K562 (cell line): ENCODE measurements around the gene HES6. TPM values are rescaled to one million over a fixed set of nuclear protein-coding genes. Genes with fewer than 3 reads are reported as not detected.

Experiments
- ATAC-seq: fragments of 200-7000 bp; cut with Tn5 transposase; 3 replicates; pipeline ENCODE4 v1.9.1; 2020; ENCODE audit warnings: moderate library complexity
- BruUV-seq: library from RNA; stranded (reverse); fragments of 400-500 nt; replicated peaks from 2 replicates; lab custom pipeline; 2021; lab: Mats Ljungman, UMichigan
- CTCF ChIA-PET: fragments of 300-600 bp; formaldehyde crosslinking; extraction: SDS; loops from one replicate; lab custom pipeline; 2021; ENCODE audit warnings: low intra/inter-chr PET ratio; lab: Yijun Ruan, JAX
- POLR2A ChIA-PET: fragments of 300-600, 350-650 bp; sonication (Branson Sonifier 250); formaldehyde crosslinking; extraction: SDS; loops from one replicate; lab custom pipeline; 2021; ENCODE audit warnings: antibody characterized with exemption, inconsistent platforms; lab: Yijun Ruan, JAX
- DNase-seq, 4 experiments: peaks; one replicate each; pipeline versions ENCODE4 v3.0.0 to v3.0.0-alpha.2; 2011 to 2018; ENCODE audit warnings: low spot score in 3 of 4, mixed read lengths in 3 of 4; ENCODE audit errors: extremely low read depth in 1 of 4
- FAIRE-seq: peaks from 2 replicates; lab custom pipeline; 2011; peaks lifted over from hg19 to GRCh38; lab: Jason Lieb, UNC
- H2AFZ ChIP-seq: 2 replicates; pipeline ENCODE4 v1.6.0; 2011; ENCODE audit warnings: low read depth, low read length, control low read depth, inconsistent platforms
- H3K27ac ChIP-seq: fragments of 200-600 bp; 3 replicates; pipeline ENCODE4 v1.8.0; 2011; ENCODE audit warnings: low read depth, mild to moderate bottlenecking, control low read depth, inconsistent platforms, low read length, moderate library complexity, mixed read lengths; ENCODE audit errors: extremely low read depth
- H3K27me3 ChIP-seq, 2 experiments: fragments of 300-600 bp in 1 of 2; 2 replicates in 1 of 2; 3 replicates in 1 of 2; pipeline versions ENCODE4 v1.6.0 to v1.8.0; 2011; ENCODE audit warnings: inconsistent platforms in 2 of 2, low read length in 2 of 2, mild to moderate bottlenecking in 1 of 2, mixed read lengths in 1 of 2, moderate library complexity in 1 of 2; ENCODE audit not compliant: control insufficient read depth in 2 of 2, insufficient read depth in 2 of 2
- H3K36me3 ChIP-seq: fragments of 300-600 bp; 3 replicates; pipeline ENCODE4 v1.8.0; 2011; ENCODE audit warnings: mild to moderate bottlenecking, low read length, inconsistent platforms; ENCODE audit not compliant: control insufficient read depth, insufficient read depth
- H3K4me1 ChIP-seq, 2 experiments: fragments of 200-600 bp in 1 of 2; replicated peaks in 1 of 2; 2 replicates in 1 of 2; 3 replicates in 1 of 2; pipeline versions ENCODE4 v1.5.1 to v1.8.0; 2011; ENCODE audit warnings: inconsistent platforms in 2 of 2, low read length in 2 of 2, mild to moderate bottlenecking in 1 of 2, mixed read lengths in 1 of 2, moderate library complexity in 1 of 2; ENCODE audit not compliant: control insufficient read depth in 2 of 2, insufficient read depth in 2 of 2
- H3K4me2 ChIP-seq: 2 replicates; pipeline ENCODE4 v1.6.1; 2011; ENCODE audit warnings: low read length, control low read depth, inconsistent platforms, mixed read lengths; ENCODE audit not compliant: insufficient read depth
- H3K4me3 ChIP-seq: fragments of 200-600 bp; sonication (generic), shearing (Covaris generic); 2 replicates; pipeline ENCODE4 v1.5.1; 2016; ENCODE audit warnings: control low read depth, inconsistent platforms
- H3K79me2 ChIP-seq: fragments of 200-600 bp; 3 replicates; pipeline ENCODE4 v1.8.0; 2011; ENCODE audit warnings: low read length, inconsistent platforms; ENCODE audit not compliant: control insufficient read depth, insufficient read depth
- H3K9ac ChIP-seq, 2 experiments: 2 replicates each; pipeline versions ENCODE4 v1.6.0 to v1.6.1; 2011; ENCODE audit warnings: low read depth in 2 of 2, low read length in 2 of 2, control low read depth in 1 of 2, inconsistent platforms in 1 of 2, mild to moderate bottlenecking in 1 of 2, mixed read lengths in 1 of 2; ENCODE audit not compliant: insufficient read depth in 1 of 2
- H3K9me1 ChIP-seq: one replicate; pipeline ENCODE4 v1.6.0; 2011; ENCODE audit warnings: inconsistent platforms, mild to moderate bottlenecking, low read length, moderate library complexity; ENCODE audit not compliant: control insufficient read depth, insufficient read depth
- H3K9me3 ChIP-seq: replicated peaks from 2 replicates; pipeline ENCODE4 v1.5.1; 2011; ENCODE audit warnings: low read depth, low read length, inconsistent platforms; ENCODE audit not compliant: control insufficient read depth, insufficient read depth
- H4K20me1 ChIP-seq: replicated peaks from 2 replicates; pipeline ENCODE4 v1.6.1; 2011; ENCODE audit warnings: low read length, inconsistent platforms, mixed read lengths; ENCODE audit not compliant: control insufficient read depth, insufficient read depth
- DIDO1 ChIP-seq: fragments of 450-650 bp; IDR thresholded peaks from 2 replicates; pipeline ENCODE4 v1.6.1; 2016; ENCODE audit warnings: low read depth, missing biosample characterization, missing genetic modification characterization
- ETS1 ChIP-seq: conservative IDR thresholded peaks from 2 replicates; pipeline ENCODE4 v1.6.1; 2011; ENCODE audit warnings: low read depth, mild to moderate bottlenecking, low read length; ENCODE audit not compliant: control insufficient read depth
- PRDM10 ChIP-seq: fragments of 450-650 bp; IDR thresholded peaks from 2 replicates; pipeline ENCODE4 v1.6.1; 2018; ENCODE audit not compliant: partially characterized antibody
- ZFX ChIP-seq: sonication (generic); formaldehyde crosslinking; IDR thresholded peaks from 2 replicates; pipeline ENCODE4 v1.8.0; 2022; ENCODE audit warnings: mild to moderate bottlenecking, missing genetic modification reagents, moderate library complexity
- WGBS: fragments of 100-300 bp; shearing (Covaris generic); methylation state at CpG from one replicate; pipeline ENCODE4 v1.1.6; 2016; ENCODE audit warnings: low coverage, mixed read lengths; ENCODE audit not compliant: insufficient coverage; ENCODE audit errors: missing lambda C conversion rate; 5-methylcytosine and 5-hydroxymethylcytosine counted together
- in situ Hi-C: fragments of 300-500 bp; cut with MboI; formaldehyde crosslinking; loops from 4 replicates; pipeline ENCODE4 v1.15.0; 2018; ENCODE audit warnings: inconsistent platforms, mixed read lengths
- intact Hi-C: fragments of 100-400 bp; cut with micrococcal nuclease; formaldehyde crosslinking; loops from 2 replicates; pipeline ENCODE4 v1.14.2; 2022
- polyA plus RNA-seq, 8 experiments: library from polyadenylated mRNA; depleted of rRNA in 4 of 8; stranded (reverse) in 5 of 8; unstranded in 3 of 8; fragments of >200 nt; fragmentation: Nextera tagmentation in 2 of 8; fragmentation: Illumina TruSeq in 1 of 8; extraction: Ambion mirVana in 2 of 8; extraction: Trizol in 1 of 8; gene quantifications; 2 replicates each; pipeline versions ENCODE4 v1.2.1 to v1.2.3, GENCODE V29; 2011 to 2014; ENCODE audit warnings: inconsistent platforms in 1 of 8, missing spikeins in 1 of 8
- total RNA-seq, 7 experiments: library from RNA; depleted of rRNA in 6 of 7; stranded (reverse); fragments of >200 nt in 6 of 7; fragmentation: Illumina TruSeq in 2 of 7; extraction: Trizol in 2 of 7; gene quantifications; 2 replicates each; pipeline versions ENCODE4 v1.2.1 to v1.2.3, GENCODE V29; 2011 to 2021; ENCODE audit warnings: low replicate concordance in 1 of 7

The HES6 gene
- total and polyA plus RNA-seq, 9 of the 15 experiments (the other 6 are each of a cell fraction or from before 2014, with no cell fraction given) = 6.2 to 133 (median 29.2) TPM

- CTCF ChIA-PET = no interaction called here
- TF ChIP-seq DIDO1 (tag) (no peak), ETS1 (0 out of 2 replicates have a peak, but pooled peaks have one; percentile 17), ZFX (CRISPR knock-in tag) (peak; percentile 13; the same call in 1 of the 2 replicates), PRDM10 (peak; percentile 48)
- TF ChIP-seq, all 486 proteins: peak for 3
- peak overlapping the region; percentile 78 for H3K27ac ChIP-seq
- POLR2A ChIA-PET = interaction anchor here (0.7 to 1.4 kb wide), 6 partner anchors 10 to 34 kb away, joined by 3 to 6 read pairs (median 4); no protein-coding TSS in a partner anchor
- peak overlapping the region; percentile 79 for H3K4me3 ChIP-seq
- intact Hi-C loops = no loop called here
- H3K27me3 ChIP-seq = no peaks in the 10 kb centered on the region
- H3K36me3 ChIP-seq = 0 out of 3 replicates have a peak, but pooled peaks cover 3% of the 10 kb centered on the region
- no peaks in the 10 kb centered on the region for H3K9me1 ChIP-seq
- peaks cover 3% of the 10 kb centered on the region; the same call in 1 of the 2 replicates for H3K9me3 ChIP-seq
- 3% methylated on average over 25 of the region's 27 CpGs for WGBS
- DNase-seq (peak in 2 of 4 experiments; percentile 19), FAIRE-seq (peak; percentile 51), ATAC-seq (no peak)
- peak overlapping the region; percentile 64 to 92 for H3K9ac ChIP-seq
- BruUV-seq = TSS peak; percentile 41
- H3K79me2 ChIP-seq = peaks cover 60% of the 10 kb centered on the region
- in situ Hi-C loops = no loop called here
- H3K4me2 ChIP-seq = peak overlapping the region; percentile 76
- no peak overlapping the region for H2AFZ ChIP-seq
- H4K20me1 ChIP-seq = 0 out of 2 replicates have a peak, but pooled peaks cover 17% of the 10 kb centered on the region
- H3K4me1 ChIP-seq = peaks cover 12 to 17% of the 10 kb centered on the region in 2 experiments; a peak in 4 of 5 replicates
Measured at GRCh38 chr2:238202326-238203093, 37.3 kb downstream of the HES6 start.
